HG02943 (cell line): ENCODE data around the gene TJP2.
"Not testable (repeated sequence)": the region's sequence is repeated elsewhere in the genome, so short reads cannot be mapped to it uniquely, and the experiment has no call there.

Experiments used
- ATAC-seq: cut with Tn5 transposase; IDR thresholded peaks from one replicate; pipeline ENCODE4 v1.9.1; 2021; ENCODE audit warnings: mild to moderate bottlenecking, low read depth, moderate library complexity; ENCODE audit not compliant: unreplicated experiment

TJP2 gene

GRCh38 chr9:69157751-69158466, 16.2 kb upstream of the TJP2 start:
- ATAC-seq, result no peak

GRCh38 chr9:69158471-69158870, 15.6 kb upstream of the TJP2 start:
- ATAC-seq, result no peak

GRCh38 chr9:69164573-69164972, 9.5 kb upstream of the TJP2 start:
- ATAC-seq, result not testable (repeated sequence)

- ATAC-seq, result no peak
Measured at GRCh38 chr9:69165581-69165980, 8.5 kb upstream of the TJP2 start.

DNA sequence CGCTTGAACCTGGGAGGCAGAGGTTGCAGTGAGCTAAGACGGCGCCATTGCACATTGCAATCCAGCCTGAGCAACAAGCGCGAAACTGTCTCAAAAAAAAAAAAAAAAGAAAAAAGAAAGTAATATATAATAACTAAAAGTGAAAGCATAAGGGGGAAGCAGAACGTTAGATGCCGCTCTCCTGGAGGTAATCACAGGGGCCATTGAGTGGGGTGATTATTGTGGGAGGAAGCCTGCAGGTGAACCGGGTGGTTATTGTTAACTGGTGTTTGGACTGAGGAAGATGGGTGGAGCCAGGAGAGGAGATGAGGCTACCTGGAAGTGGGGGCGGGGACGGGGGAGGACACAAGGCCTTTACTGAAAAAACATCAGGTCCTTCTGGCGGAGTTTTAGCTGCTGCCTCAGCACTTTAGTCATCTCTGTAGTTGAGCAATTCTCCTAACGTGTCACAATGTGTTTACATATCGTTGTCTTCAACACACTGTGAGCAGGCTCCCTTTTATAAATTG, 5.3 kb upstream of the TJP2 start:
- ATAC-seq, result peak; percentile 55

DNA sequence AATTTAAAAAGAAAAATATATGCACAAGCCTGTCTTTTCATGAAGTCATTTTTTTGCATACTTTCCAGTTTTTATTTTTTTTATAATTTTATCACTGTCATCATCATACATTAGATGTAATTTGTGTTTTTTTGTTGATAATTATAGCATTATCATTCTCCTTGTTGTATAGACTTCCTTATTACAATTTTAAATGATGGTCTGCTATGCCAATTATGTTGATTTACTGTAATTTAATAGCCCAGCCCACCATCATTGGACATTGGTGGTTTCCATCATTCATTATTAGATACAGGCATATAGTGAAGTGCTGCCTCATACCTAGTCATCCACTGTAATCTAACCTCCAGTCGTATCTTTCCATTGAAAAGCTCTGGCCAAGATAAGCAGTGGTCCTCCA, 3.8 kb upstream of the TJP2 start:
- ATAC-seq, result no peak

GRCh38 chr9:69171049-69171448, 3.0 kb upstream of the TJP2 start:
- ATAC-seq, result no peak

DNA sequence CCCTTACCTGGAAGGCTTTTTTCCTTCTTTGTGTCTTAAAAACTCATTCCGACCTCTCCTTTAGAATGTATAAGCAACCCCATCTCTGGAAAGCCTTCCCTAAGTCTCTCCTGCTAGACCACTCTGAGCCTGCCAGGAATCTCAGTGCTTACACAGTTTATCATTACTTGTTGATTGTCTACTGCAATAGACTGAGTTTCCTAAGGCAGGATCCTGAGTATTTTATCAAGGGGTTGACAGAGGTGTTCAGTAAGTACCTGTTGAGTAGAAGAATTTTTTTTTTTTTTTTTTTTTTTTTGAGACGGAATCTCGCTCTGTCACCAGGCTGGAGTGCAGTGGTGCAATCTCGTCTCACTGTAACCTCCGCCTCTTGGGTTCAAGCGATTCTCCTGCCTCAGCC, 2.6 kb upstream of the TJP2 start:
- no peak for ATAC-seq

GRCh38 chr9:69172895-69173294, 1.2 kb upstream of the TJP2 start:
- ATAC-seq, result no peak

GRCh38 chr9:69173497-69173890, 583 bp upstream of the TJP2 start:
- ATAC-seq, result peak; percentile 14

- ATAC-seq, result peak; percentile 49
Measured at GRCh38 chr9:69174616-69175463, 763 bp downstream of the TJP2 start.

DNA sequence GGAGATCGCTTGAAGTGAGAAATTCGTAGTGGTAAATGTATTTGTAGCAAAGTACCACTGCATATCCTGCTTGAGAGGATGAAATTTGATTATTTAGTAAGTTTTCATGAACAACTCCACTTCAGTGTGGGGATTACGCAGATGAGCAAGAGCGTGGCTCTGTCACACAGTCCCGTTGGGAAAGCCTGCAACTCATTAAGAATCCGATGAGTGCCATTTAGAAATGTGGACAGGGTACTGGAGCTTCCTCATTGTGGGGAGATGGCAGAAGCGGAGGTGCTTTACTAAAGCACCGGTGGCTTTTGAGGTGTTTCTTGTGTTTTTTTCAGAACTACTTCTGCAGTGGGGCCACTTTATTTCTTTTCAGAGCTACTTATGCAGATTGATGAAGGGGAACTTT, 1.4 kb downstream of the TJP2 start:
- ATAC-seq, result peak; percentile 15

GRCh38 chr9:69176471-69177171, 2.5 kb downstream of the TJP2 start:
- ATAC-seq, result no peak

DNA sequence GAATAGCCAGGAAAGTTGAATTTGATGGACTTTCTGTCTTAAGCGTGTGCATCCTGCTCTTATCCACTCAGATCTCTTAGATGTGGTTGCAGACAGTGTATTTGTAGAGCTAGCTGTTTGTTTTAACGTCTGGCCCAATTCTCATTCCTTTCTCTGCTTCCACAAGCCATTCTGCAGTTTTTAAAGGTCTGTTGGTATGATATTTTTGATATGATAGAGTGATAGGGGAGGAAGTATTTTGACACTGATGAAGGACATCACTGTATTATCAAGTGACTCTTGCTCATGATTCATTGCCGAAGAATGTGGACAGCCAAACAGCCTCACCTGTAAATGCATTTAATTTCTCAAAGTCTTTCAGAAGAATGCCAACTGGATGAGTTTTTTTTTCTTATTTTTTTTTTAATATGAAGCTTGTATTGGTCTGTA, 4.5 kb downstream of the TJP2 start:
- ATAC-seq, result no peak

DNA sequence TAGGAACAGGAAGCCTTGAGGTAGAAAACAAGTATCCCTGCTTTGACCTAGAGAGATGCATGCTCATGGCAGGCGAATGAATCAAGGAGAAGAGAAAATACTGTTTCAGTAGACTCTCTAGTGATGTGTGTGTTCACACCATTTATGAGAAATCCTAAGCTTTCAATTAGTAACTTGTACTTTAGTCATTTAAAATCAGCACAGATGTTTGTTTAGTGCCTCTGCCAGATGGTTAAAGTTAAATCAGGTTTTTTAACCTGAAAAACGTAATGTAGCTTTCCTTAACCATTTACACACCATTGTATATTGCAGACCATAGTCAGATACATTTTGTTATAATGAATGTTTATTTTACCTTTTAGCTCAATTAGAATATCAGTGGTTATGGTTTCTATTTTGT, 5.0 kb downstream of the TJP2 start:
- ATAC-seq, result no peak

GRCh38 chr9:69180200-69180599, 6.1 kb downstream of the TJP2 start:
- no peak for ATAC-seq

DNA sequence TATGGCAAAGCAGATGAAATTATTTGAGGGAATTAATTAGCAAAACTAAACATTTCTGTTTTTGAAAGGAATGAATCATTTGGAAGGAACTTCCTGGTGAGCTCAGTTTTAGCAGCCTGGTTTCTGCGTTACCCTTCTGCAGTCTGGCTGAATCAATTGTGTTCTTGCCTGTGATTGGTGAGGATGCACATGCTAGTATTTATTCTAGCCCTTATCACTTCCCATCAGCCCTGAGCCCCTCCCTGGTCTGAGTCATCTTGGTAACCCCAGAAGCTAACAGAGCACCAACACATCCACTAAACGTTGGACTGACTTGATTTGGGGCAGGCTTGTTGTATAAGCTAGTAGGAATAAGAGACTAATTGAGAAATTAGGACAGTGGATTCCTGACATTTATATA, 6.6 kb downstream of the TJP2 start:
- no peak for ATAC-seq

- ATAC-seq, result no peak
Measured at GRCh38 chr9:69181908-69182353, 7.9 kb downstream of the TJP2 start.

DNA sequence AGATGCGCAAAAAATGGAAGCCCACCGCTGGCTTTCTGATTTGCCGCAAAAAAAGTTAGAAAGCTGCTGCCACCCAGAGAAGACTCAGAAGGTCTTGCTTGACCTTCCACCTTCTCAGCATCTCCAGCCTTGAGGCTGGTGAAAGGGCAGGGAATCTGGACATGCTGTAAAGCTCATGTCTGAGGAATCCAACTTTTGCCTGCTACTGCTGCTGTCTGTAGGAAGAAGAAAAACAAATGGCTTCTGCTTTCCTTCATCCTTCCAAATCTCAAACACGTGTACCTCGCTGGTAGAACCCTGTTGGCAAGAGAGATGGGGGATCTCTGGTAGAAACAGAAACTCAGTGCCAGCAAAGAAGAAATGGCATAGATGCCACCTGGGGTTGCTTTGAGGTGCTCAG, 10.2 kb downstream of the TJP2 start:
- ATAC-seq, result no peak

GRCh38 chr9:69186841-69187611, 12.9 kb downstream of the TJP2 start:
- ATAC-seq, result no peak
